BLaER1 (cell line): Measurements from ENCODE around the gene POMGNT2.

ENCODE experiments used
- H3K27ac ChIP-seq: shearing (Covaris generic); formaldehyde crosslinking; 2 replicates; pipeline ENCODE4 v1.8.1; 2022
- H3K27me3 ChIP-seq: shearing (Covaris generic); formaldehyde crosslinking; 2 replicates; pipeline ENCODE4 v1.8.1; 2022
- H3K36me3 ChIP-seq: shearing (Covaris generic); formaldehyde crosslinking; 2 replicates; pipeline ENCODE4 v1.8.1; 2022
- H3K4me1 ChIP-seq: shearing (Covaris generic); formaldehyde crosslinking; 2 replicates; pipeline ENCODE4 v1.8.1; 2022
- H3K4me2 ChIP-seq: shearing (Covaris generic); formaldehyde crosslinking; 2 replicates; pipeline ENCODE4 v1.8.1; 2022
- H3K4me3 ChIP-seq: shearing (Covaris generic); formaldehyde crosslinking; 2 replicates; pipeline ENCODE4 v1.8.1; 2022
- H3K9ac ChIP-seq: shearing (Covaris generic); formaldehyde crosslinking; 2 replicates; pipeline ENCODE4 v1.8.1; 2022
- H3K9me3 ChIP-seq: shearing (Covaris generic); formaldehyde crosslinking; 2 replicates; pipeline ENCODE4 v1.8.1; 2022
- H4K20me1 ChIP-seq: shearing (Covaris generic); formaldehyde crosslinking; 2 replicates; pipeline ENCODE4 v1.8.1; 2022
- Cebpa-rat ChIP-seq: shearing (Covaris generic); IDR thresholded peaks from 2 replicates; pipeline ENCODE4 v1.8.1; 2022

POMGNT2 gene

GRCh38 chr3:43105596-43106292, at the start of gene POMGNT2:
TSS of gene POMGNT2 (minus strand) at chr3:43106079. CDS start at chr3:43081431, 24,648 bp downstream.
- H3K27me3 ChIP-seq, result no peaks in the 10 kb centered on the region
- peaks cover 40% of the 10 kb centered on the region for H4K20me1 ChIP-seq
- H3K9ac ChIP-seq, result peak within 1 kb of the TSS; percentile 80
- peak within 1 kb of the TSS; percentile 67 for H3K27ac ChIP-seq
- H3K4me2 ChIP-seq, result peak within 1 kb of the TSS; percentile 93
- no peaks in the 10 kb centered on the region for H3K36me3 ChIP-seq
- H3K9me3 ChIP-seq, result no peaks in the 10 kb centered on the region
- H3K4me1 ChIP-seq, result peaks cover 22% of the 10 kb centered on the region
- peak within 1 kb of the TSS; percentile 82 for H3K4me3 ChIP-seq
- TF ChIP-seq Cebpa-rat, result no peak

- H3K27ac ChIP-seq, result no peak overlapping the region
Measured at GRCh38 chr3:43154980-43155379, 49.1 kb upstream of the POMGNT2 start.

GRCh38 chr3:43153216-43154083, 47.6 kb upstream of the POMGNT2 start:
- Histone ChIP-seq H3K4me1 (peaks cover 11% of the 10 kb centered on the region), H3K4me2 (no peak overlapping the region), H3K36me3 (no peaks in the 10 kb centered on the region), H3K4me3 (no peak overlapping the region), H3K9ac (no peak overlapping the region), H4K20me1 (no peaks in the 10 kb centered on the region), H3K9me3 (no peaks in the 10 kb centered on the region; the same call in none of the 2 replicates), H3K27ac (no peak overlapping the region), H3K27me3 (no peaks in the 10 kb centered on the region)
- no peak for TF ChIP-seq Cebpa-rat

More at GRCh38 chr3:43154980-43155379, 49.1 kb upstream of the POMGNT2 start:
- peaks cover 11% of the 10 kb centered on the region for H3K4me1 ChIP-seq
- H3K4me3 ChIP-seq, result no peak overlapping the region
- no peaks in the 10 kb centered on the region for H4K20me1 ChIP-seq
- H3K27me3 ChIP-seq, result no peaks in the 10 kb centered on the region
- no peaks in the 10 kb centered on the region for H3K36me3 ChIP-seq
- TF ChIP-seq Cebpa-rat, result no peak
- no peak overlapping the region for H3K9ac ChIP-seq
- peak overlapping the region; percentile 27; the same call in 1 of the 2 replicates for H3K4me2 ChIP-seq
- no peaks in the 10 kb centered on the region; the same call in 1 of the 2 replicates for H3K9me3 ChIP-seq

GRCh38 chr3:43152649-43153048, 46.8 kb upstream of the POMGNT2 start:
- no peaks in the 10 kb centered on the region for H3K36me3 ChIP-seq
- peaks cover 11% of the 10 kb centered on the region for H3K4me1 ChIP-seq
- TF ChIP-seq Cebpa-rat, result no peak
- H4K20me1 ChIP-seq, result no peaks in the 10 kb centered on the region
- H3K4me3 ChIP-seq, result no peak overlapping the region
- H3K4me2 ChIP-seq, result no peak overlapping the region
- no peak overlapping the region for H3K9ac ChIP-seq
- H3K27ac ChIP-seq, result no peak overlapping the region
- no peaks in the 10 kb centered on the region; the same call in none of the 2 replicates for H3K9me3 ChIP-seq
- no peaks in the 10 kb centered on the region for H3K27me3 ChIP-seq

- Histone ChIP-seq H3K4me1 (no peaks in the 10 kb centered on the region), H3K4me2 (no peak overlapping the region), H3K36me3 (no peaks in the 10 kb centered on the region), H3K9me3 (no peaks in the 10 kb centered on the region; the same call in none of the 2 replicates), H3K9ac (no peak overlapping the region), H3K27me3 (no peaks in the 10 kb centered on the region), H3K4me3 (no peak overlapping the region), H3K27ac (no peak overlapping the region), H4K20me1 (no peaks in the 10 kb centered on the region)
- TF ChIP-seq Cebpa-rat, result no peak
Measured at GRCh38 chr3:43148033-43148432, 42.2 kb upstream of the POMGNT2 start.

- Histone ChIP-seq H4K20me1 (no peaks in the 10 kb centered on the region), H3K27me3 (no peaks in the 10 kb centered on the region), H3K4me3 (no peak overlapping the region), H3K4me1 (peaks cover 6% of the 10 kb centered on the region), H3K36me3 (no peaks in the 10 kb centered on the region), H3K9ac (no peak overlapping the region), H3K9me3 (no peaks in the 10 kb centered on the region; the same call in none of the 2 replicates), H3K4me2 (no peak overlapping the region), H3K27ac (no peak overlapping the region)
- no peak for TF ChIP-seq Cebpa-rat
Measured at GRCh38 chr3:43146599-43146998, 40.7 kb upstream of the POMGNT2 start.

GRCh38 chr3:43144761-43145490, 39.0 kb upstream of the POMGNT2 start:
- Histone ChIP-seq H3K27me3 (no peaks in the 10 kb centered on the region), H3K4me1 (peaks cover 6% of the 10 kb centered on the region), H4K20me1 (no peaks in the 10 kb centered on the region), H3K4me2 (no peak overlapping the region), H3K27ac (no peak overlapping the region), H3K9me3 (no peaks in the 10 kb centered on the region; the same call in none of the 2 replicates), H3K4me3 (no peak overlapping the region), H3K9ac (no peak overlapping the region), H3K36me3 (no peaks in the 10 kb centered on the region)
- no peak for TF ChIP-seq Cebpa-rat

GRCh38 chr3:43142472-43142871, 36.6 kb upstream of the POMGNT2 start:
- H3K4me2 ChIP-seq, result peak overlapping the region; percentile 37
- H4K20me1 ChIP-seq, result no peaks in the 10 kb centered on the region
- no peak overlapping the region for H3K9ac ChIP-seq
- no peak for TF ChIP-seq Cebpa-rat
- no peaks in the 10 kb centered on the region for H3K36me3 ChIP-seq
- H3K27me3 ChIP-seq, result no peaks in the 10 kb centered on the region
- H3K27ac ChIP-seq, result no peak overlapping the region
- no peak overlapping the region for H3K4me3 ChIP-seq
- no peaks in the 10 kb centered on the region for H3K9me3 ChIP-seq
- peaks cover 6% of the 10 kb centered on the region for H3K4me1 ChIP-seq

- no peaks in the 10 kb centered on the region for H3K27me3 ChIP-seq
- peaks cover 6% of the 10 kb centered on the region for H3K4me1 ChIP-seq
- no peak overlapping the region for H3K27ac ChIP-seq
- no peak overlapping the region for H3K9ac ChIP-seq
- no peaks in the 10 kb centered on the region for H4K20me1 ChIP-seq
- no peaks in the 10 kb centered on the region for H3K36me3 ChIP-seq
- TF ChIP-seq Cebpa-rat, result no peak
- no peak overlapping the region for H3K4me3 ChIP-seq
- peaks cover 7% of the 10 kb centered on the region for H3K9me3 ChIP-seq
- no peak overlapping the region for H3K4me2 ChIP-seq
Measured at GRCh38 chr3:43138488-43139231, 32.8 kb upstream of the POMGNT2 start.
